Measurements from ENCODE around the gene SEC11C. TPM values are rescaled to one million over a fixed set of nuclear protein-coding genes. Genes with fewer than 3 reads are reported as not detected.

SEC11C gene
- total RNA-seq, 1 experiment from 2014 or later, result 49.5 TPM

- TF ChIP-seq ZNF512 (CRISPR knock-in tag; IDR thresholded peaks at IDR 0.05; ENCODE audit: borderline replicate concordance) (no peak), SP1 (CRISPR knock-in tag; conservative IDR thresholded peaks at IDR 0.05) (no peak), NR3C1 (CRISPR knock-in tag; conservative IDR thresholded peaks at IDR 0.05; ENCODE audit: low read depth) (no peak), ZNF396 (CRISPR knock-in tag; IDR thresholded peaks at IDR 0.05; ENCODE audit: borderline replicate concordance) (no peak)
- TF ChIP-seq, protein P1, sequence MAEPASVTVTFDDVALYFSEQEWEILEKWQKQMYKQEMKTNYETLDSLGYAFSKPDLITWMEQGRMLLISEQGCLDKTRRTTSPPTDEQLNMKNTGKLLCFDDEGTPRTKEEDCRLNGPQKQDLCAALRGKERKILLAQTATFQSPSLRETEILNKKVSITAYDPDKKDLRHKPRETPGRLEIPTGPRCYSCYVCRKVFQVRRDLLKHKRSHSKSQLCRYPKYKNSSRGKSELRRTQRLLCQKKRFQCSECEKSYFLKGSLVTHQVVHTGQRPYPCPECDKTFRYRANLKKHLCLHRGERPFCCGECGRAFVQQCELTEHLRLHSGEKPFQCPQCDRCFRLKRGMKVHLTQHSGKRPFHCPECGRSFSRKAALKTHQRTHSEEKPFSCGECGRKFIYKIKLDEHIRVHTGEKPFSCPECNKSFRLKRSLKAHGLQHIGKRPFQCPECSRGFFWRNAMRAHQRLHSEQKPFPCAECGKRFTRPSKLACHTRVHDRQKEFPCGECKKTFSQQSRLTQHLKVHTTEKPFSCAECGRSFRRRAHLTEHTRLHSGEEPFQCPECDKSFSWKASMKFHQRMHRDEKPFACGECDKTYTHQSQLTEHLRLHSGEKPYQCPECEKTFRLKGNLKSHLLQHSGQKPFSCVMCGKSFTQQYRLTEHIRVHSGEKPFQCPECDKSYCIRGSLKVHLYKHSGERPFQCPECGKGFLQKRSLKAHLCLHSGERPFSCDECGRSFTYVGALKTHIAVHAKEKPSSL (CRISPR knock-in tag; conservative IDR thresholded peaks at IDR 0.05), result no peak
These were observed 9.6 kb upstream of the SEC11C start (continued) for GRCh38 chr18:59129951-59130703.

DNA sequence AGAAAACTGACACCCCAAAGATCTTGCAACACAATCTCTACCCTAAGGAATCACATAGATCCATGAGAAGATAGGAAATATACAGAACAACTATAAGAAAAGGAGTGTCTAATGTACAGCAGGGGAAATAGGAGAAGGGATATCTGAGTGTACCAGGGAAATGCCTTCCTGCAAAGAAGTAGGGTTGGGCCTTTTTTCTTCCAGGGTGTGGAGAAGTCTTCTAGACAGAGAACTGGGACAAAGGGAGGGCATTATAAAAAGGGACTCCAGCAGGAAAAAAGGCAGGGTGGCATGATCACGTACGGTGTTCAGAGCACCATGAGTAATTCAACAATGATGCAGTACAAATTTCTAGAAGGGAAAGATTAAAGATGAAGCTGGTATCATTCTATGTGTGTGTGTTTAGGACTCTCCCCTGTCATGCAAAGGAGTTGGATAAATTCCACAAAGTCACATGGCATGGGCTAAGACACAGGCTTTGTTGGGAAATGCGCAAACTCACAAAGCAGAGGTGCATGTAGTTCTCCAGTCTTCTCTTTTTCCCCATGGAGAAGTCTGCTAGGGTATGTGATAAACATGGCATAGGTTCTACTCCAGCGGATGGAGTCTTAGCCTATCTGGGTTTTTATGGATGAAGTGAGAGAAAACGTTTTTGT is 6.7 kb upstream of the SEC11C start:
- H3K4me1 Mint-ChIP-seq, result peaks cover 9% of the 10 kb centered on the region
- TF ChIP-seq, protein P1 (CRISPR knock-in tag; conservative IDR thresholded peaks at IDR 0.05), result no peak
- TF ChIP-seq ATF3 (CRISPR knock-in tag; conservative IDR thresholded peaks at IDR 0.05) (no peak), PREB (CRISPR knock-in tag; IDR thresholded peaks at IDR 0.05; ENCODE audit: borderline replicate concordance) (no peak)
- no peaks in the 10 kb centered on the region for H3K36me3 Mint-ChIP-seq
- ATAC-seq (no peak), DNase-seq (ENCODE audit: low spot score) (no peak)
- H3K4me3 Mint-ChIP-seq, result no peak overlapping the region
- ChIA-PET POLR2A (no interaction called here), CTCF (no interaction called here)
- H3K9me3 Mint-ChIP-seq, result 0 out of 2 replicates have a peak, but pooled peaks cover 4% of the 10 kb centered on the region
- H3K27ac Mint-ChIP-seq, result no peak overlapping the region
- peaks cover 62% of the 10 kb centered on the region for H3K27me3 Mint-ChIP-seq (ENCODE audit: low read depth)

- ChIA-PET POLR2A (no interaction called here), CTCF (interaction anchor here (0.6 to 2.3 kb wide), 5 partner anchors 55 to 371 kb away, joined by 3 to 7 read pairs (median 6); no protein-coding TSS in a partner anchor)
- DNase-seq (ENCODE audit: low spot score) (peak; percentile 92), ATAC-seq (peak; percentile 94)
- Mint-ChIP-seq H3K4me3 (peak overlapping the region; percentile 91), H3K27me3 (ENCODE audit: low read depth) (peaks cover 31% of the 10 kb centered on the region), H3K36me3 (no peaks in the 10 kb centered on the region), H3K4me1 (peaks cover 21% of the 10 kb centered on the region), H3K27ac (peak overlapping the region; percentile 90), H3K9me3 (peaks cover 5% of the 10 kb centered on the region; the same call in 1 of the 2 replicates)
- TF ChIP-seq, protein P2, sequence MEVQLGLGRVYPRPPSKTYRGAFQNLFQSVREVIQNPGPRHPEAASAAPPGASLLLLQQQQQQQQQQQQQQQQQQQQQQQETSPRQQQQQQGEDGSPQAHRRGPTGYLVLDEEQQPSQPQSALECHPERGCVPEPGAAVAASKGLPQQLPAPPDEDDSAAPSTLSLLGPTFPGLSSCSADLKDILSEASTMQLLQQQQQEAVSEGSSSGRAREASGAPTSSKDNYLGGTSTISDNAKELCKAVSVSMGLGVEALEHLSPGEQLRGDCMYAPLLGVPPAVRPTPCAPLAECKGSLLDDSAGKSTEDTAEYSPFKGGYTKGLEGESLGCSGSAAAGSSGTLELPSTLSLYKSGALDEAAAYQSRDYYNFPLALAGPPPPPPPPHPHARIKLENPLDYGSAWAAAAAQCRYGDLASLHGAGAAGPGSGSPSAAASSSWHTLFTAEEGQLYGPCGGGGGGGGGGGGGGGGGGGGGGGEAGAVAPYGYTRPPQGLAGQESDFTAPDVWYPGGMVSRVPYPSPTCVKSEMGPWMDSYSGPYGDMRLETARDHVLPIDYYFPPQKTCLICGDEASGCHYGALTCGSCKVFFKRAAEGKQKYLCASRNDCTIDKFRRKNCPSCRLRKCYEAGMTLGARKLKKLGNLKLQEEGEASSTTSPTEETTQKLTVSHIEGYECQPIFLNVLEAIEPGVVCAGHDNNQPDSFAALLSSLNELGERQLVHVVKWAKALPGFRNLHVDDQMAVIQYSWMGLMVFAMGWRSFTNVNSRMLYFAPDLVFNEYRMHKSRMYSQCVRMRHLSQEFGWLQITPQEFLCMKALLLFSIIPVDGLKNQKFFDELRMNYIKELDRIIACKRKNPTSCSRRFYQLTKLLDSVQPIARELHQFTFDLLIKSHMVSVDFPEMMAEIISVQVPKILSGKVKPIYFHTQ (CRISPR knock-in tag; IDR thresholded peaks at IDR 0.05), result no peak
- TF ChIP-seq, protein P3, sequence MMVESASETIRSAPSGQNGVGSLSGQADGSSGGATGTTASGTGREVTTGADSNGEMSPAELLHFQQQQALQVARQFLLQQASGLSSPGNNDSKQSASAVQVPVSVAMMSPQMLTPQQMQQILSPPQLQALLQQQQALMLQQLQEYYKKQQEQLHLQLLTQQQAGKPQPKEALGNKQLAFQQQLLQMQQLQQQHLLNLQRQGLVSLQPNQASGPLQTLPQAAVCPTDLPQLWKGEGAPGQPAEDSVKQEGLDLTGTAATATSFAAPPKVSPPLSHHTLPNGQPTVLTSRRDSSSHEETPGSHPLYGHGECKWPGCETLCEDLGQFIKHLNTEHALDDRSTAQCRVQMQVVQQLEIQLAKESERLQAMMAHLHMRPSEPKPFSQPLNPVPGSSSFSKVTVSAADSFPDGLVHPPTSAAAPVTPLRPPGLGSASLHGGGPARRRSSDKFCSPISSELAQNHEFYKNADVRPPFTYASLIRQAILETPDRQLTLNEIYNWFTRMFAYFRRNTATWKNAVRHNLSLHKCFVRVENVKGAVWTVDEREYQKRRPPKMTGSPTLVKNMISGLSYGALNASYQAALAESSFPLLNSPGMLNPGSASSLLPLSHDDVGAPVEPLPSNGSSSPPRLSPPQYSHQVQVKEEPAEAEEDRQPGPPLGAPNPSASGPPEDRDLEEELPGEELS (CRISPR knock-in tag; IDR thresholded peaks at IDR 0.05), result no peak
- TF ChIP-seq MLX (CRISPR knock-in tag; IDR thresholded peaks at IDR 0.05) (no peak), ETV6 (CRISPR knock-in tag; IDR thresholded peaks at IDR 0.05) (no peak), MYBL2 (CRISPR knock-in tag; IDR thresholded peaks at IDR 0.05) (no peak), ELF4 (CRISPR knock-in tag; IDR thresholded peaks at IDR 0.05; ENCODE audit: low read depth) (no peak), FOXJ3 (CRISPR knock-in tag; IDR thresholded peaks at IDR 0.05; ENCODE audit: borderline replicate concordance) (no peak), JUN (CRISPR knock-in tag; IDR thresholded peaks at IDR 0.05) (no peak), RORB (CRISPR knock-in tag; IDR thresholded peaks at IDR 0.05) (no peak)
- TF ChIP-seq, protein P4, sequence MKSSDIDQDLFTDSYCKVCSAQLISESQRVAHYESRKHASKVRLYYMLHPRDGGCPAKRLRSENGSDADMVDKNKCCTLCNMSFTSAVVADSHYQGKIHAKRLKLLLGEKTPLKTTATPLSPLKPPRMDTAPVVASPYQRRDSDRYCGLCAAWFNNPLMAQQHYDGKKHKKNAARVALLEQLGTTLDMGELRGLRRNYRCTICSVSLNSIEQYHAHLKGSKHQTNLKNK (CRISPR knock-in tag; IDR thresholded peaks at IDR 0.05), result no peak
These were observed 431 bp upstream of the SEC11C start for GRCh38 chr18:59139291-59139614.

All from WTC11 (cell line).